HG02642 (cell line): ENCODE results near the gene SDC4.
"Not testable (repeated sequence)": the region's sequence is repeated elsewhere in the genome, so short reads cannot be mapped to it uniquely, and the experiment has no call there.

ENCODE experiments used
- ATAC-seq: cut with Tn5 transposase; IDR thresholded peaks from one replicate; pipeline ENCODE4 v1.9.1; 2021; ENCODE audit warnings: mild to moderate bottlenecking; ENCODE audit not compliant: unreplicated experiment, poor library complexity

Gene SDC4

GRCh38 chr20:45365444-45365970 is 17.3 kb upstream of the SDC4 start:
- ATAC-seq, result no peak

GRCh38 chr20:45363611-45364492 is 15.6 kb upstream of the SDC4 start:
- ATAC-seq, result no peak

DNA sequence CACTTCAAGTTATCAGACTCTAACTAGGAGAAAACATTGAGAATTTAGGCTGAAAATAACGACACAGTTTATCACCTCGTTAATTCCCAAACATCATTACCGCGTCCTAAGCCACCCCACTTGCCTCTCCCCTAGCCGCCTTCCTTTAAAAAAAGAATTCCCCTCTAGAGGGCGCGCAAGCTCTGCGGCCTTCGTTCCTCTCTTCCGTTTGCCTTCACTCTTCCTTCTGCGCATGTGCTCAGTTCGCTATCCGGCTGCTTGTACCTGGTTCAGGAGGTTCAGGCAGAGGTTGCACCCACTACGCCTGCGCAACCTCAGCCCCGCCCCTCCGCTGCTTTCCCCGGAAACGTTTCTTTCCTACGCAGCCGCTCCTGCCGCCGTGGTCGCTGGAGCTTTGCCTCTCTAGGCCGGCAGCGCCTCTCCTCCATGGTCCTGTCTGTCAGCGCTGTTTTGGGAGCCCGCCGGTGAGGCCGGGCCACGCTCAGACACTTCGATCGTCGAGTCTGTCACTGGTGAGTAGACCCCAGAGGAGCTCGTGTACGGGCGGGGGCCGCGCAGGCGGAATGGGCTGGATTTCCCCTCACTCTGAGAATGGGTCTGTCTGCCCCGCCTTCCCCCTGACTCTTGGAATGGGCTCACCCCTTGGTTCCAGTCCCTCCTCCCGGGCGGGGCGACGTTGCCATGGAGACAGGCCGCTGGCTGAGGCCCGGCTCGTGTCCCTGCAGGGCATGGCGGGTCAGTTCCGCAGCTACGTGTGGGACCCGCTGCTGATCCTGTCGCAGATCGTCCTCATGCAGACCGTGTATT is 14.8 kb upstream of the SDC4 start, which contains the start of gene SYS1:
TSS of gene SYS1 (plus strand) at position 353 of the 807 bp plus-strand sequence. CDS start at position 729, 376 bp downstream.
- peak; percentile 89 for ATAC-seq

- no peak for ATAC-seq
These were observed 13.6 kb upstream of the SDC4 start for GRCh38 chr20:45361793-45362192.

- ATAC-seq, result no peak
These were observed 11.4 kb upstream of the SDC4 start for GRCh38 chr20:45359406-45360148.

GRCh38 chr20:45359069-45359405 is 10.8 kb upstream of the SDC4 start:
- no peak for ATAC-seq

GRCh38 chr20:45358282-45359068 is 10.3 kb upstream of the SDC4 start:
- no peak for ATAC-seq

DNA sequence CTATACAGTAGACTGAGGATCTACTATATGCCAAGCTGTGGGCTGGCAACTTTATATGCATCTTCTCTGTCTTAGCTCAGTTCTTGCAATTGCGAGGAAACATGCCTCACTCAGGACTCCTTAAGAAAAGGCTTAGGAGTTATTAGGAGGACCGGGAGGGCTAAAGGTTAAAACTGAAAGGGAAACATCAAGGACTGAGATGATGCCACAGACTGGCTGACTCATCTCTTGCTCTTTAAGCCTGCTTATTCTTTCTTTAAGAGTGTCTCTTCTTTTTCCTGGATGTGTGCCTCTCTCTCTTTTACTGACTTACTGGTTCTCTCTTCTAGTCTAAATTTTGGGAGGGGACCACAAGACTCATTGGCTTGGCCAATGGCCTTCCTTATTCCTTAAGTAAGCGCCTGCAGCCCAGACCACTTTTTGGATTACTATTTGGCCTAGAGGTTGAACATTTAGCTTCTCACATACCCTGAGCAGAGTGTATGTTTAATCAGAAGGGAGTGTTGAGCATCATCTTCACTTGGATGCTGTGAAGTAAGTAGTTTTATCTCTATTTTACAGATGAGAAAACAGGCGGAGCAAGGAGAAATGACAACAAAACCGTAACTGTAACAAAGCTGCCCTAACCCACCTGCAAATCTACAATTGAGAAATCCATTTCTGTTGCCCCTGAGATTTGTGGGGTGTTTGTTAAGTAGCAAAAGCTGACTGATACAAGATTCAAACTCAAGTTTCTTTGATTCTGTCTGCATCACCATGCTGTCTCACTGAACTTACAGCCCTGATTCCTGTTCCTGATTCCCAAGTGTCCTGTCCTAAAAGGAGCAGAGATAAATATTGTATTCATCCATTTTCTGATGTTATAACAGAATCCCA is 7.2 kb upstream of the SDC4 start:
- ATAC-seq, result no peak

GRCh38 chr20:45354423-45355208 is 6.4 kb upstream of the SDC4 start:
- ATAC-seq, result no peak

DNA sequence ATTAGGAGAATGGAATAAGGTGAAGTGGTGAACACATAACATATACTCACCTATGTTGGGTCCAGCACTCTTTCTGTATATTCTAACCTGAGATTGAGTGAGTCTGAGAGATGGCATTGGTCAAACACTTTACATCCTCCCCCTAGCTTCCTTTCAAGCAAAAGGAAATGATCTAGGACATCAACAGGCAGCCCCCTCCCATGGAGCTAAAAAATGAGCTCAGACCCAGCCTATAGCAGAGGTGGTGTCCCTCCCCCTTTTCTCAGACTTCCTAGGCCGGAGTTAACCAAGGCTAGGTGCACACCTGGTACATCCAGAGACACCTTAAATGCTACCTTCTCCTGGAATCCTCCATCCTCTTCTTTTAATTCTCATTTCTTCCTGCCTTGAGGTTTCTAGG is 5.5 kb upstream of the SDC4 start:
- no peak for ATAC-seq

DNA sequence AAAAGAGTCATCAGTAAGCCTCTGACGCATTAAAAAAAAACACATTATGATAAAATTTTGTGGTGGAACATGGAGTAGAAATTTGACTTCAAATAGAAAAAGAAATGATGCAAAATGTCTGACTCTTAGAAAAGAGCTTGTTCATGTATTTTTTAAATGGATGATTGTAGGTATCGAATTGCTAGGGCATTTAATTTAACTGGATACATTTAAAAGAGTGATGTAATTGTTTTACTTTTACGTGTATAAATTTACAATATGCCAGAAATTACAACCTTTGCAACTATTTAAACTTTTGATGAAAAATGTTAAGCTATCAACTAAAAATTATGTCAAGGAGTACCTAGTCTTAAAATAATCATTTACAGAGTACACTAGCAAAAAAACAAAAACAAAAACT is 4.5 kb upstream of the SDC4 start:
- ATAC-seq, result no peak

DNA sequence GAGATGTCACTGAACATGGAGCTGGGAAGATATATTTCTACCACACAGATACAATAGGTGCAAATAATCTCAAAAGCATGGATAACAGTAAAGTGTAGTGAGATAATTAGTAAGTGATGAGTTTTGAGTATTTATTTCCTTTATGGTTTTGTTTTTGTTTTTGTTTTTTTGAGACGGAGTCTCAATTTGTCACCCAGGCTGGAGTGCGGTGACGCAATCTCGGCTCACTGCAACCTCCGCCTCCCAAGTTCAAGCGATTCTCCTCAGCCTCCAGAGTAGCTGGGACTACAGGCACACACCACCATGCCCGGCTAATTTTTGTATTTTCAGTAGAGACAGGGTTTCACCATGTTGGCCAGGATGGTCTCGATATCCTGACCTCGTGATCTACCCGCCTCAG is 2.6 kb upstream of the SDC4 start:
- ATAC-seq, result not testable (repeated sequence)

- no peak for ATAC-seq
These were observed 2.0 kb upstream of the SDC4 start for GRCh38 chr20:45350217-45350616.

DNA sequence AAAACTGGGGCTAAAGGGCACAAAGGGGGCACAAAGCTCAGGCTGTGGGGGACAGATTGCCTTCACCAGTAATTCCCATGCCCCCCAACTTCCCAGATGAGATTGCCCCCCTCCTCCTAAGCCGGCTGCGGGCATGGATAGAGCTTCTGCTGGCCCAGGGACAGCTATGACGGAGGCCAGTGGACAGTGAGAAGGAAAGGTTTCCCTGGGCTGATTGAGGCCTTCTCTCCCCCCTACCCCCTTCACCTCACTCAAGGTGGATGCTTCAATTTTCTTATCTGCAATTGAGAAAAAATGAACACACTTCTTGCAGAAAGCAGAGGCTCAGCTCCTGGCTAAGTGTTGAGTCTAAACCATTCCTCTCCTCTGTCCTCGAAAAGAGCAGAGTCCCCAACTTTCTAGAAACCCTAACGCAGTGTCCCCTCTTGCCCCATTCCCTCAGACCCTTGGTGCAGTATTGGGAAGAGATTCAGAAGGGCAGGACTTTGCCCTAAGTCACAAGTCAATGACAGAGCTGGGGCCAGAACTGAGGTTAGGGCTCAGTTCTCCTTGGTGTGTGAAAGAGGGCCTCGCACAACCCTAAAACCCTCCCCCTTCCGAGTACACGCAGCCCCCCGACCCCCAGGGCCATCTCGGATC is 808 bp downstream of the SDC4 start:
- ATAC-seq, result no peak

GRCh38 chr20:45346851-45347250 is 1.4 kb downstream of the SDC4 start:
- ATAC-seq, result no peak

DNA sequence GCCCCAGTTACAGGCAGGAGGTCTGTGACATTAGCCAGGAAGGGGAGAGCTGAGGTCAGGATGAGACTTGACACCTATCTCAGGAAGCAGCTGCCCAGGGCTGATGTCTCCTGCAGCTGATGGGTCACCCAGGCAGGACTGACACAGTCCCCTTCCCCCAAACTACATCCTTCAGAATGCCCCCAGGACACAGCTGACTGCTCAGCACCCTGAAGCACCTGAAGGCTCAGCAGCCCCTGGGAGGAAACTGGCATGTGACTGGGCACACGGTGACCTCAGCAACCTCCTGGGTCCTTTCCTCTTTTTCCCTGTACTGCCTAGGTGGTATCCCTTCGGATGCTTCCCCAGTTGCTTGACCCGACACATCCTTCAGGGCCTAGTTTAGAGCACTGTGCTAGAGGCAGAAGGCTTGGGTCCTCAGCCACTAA is 1.9 kb downstream of the SDC4 start:
- no peak for ATAC-seq

DNA sequence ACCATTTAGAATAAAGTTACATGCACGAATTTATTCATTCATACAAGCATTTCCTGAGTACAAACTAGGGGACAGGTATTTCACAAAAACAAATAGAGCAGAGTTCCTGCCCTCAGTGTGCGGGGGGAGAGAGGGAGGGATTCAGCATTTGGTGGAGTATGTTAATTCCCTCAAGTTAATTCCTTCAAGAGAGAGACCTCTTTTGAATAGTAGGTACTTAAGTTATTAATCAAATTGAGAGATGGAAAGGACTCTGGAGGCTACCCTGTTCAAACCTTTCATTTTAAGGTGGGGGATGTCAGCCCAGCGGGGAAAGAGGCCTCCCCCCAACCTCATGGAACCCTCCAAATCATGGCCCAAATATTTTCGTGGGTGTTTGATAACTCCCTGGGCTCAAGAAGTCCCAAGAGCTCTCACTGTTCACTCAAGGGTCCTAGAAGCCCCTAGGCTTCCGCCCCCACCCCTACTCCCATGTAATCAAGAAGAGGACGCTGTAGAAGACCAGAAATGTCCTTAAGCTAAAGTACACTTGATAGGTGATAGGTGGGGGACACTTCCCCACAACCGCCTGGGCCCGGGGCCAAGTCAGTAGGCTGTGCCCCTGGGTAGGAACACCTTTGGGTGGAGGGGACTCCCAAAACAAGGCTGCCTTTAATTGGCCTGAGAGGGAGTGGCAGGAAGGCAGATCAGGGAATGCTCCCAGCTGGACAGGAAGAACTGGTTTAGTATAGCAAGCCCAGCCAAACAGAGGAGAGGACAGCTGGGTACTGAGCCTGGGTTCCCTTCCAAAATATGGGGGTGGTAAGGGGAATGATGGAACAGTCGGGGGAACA is 2.9 kb downstream of the SDC4 start:
- ATAC-seq, result no peak
